ENCODE measurements around the gene TBC1D9.
A peak's percentile ranks its signal among the peaks of the same experiment; 100 is the strongest.

The TBC1D9 gene

DNA sequence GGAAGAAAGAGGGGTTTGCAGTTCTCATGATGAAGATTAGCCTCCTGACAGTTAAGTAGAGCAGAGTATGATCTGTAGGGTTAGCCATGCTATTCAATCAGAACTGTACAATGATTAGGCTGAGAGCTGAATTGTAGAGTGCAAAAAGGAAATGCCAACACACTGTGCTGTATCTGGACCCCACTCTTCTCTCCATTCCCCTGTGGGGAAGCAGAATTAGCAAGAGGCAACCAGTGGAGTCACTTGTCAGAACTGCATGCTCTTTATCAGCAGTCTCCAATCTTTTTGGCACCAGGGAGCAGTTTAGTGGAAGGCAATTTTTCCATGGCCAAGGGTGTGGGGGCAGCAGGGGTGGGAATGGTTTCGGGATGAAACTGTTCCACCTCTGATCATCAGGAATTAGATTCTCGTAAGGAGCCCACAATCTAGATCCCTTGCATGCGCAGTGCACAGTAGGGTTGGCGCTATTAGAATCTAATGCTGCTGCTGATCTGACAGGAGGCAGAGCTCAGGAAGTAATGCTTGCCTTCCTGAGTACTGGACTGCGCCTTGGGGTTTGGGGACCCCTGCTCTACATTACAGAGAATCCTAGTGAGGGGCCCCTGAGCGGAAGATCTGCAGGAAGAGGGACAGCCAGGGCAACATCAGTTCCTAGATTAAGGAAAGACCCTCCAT is 19.4 kb downstream of the TBC1D9 start:
- TF ChIP-seq, protein P1, sequence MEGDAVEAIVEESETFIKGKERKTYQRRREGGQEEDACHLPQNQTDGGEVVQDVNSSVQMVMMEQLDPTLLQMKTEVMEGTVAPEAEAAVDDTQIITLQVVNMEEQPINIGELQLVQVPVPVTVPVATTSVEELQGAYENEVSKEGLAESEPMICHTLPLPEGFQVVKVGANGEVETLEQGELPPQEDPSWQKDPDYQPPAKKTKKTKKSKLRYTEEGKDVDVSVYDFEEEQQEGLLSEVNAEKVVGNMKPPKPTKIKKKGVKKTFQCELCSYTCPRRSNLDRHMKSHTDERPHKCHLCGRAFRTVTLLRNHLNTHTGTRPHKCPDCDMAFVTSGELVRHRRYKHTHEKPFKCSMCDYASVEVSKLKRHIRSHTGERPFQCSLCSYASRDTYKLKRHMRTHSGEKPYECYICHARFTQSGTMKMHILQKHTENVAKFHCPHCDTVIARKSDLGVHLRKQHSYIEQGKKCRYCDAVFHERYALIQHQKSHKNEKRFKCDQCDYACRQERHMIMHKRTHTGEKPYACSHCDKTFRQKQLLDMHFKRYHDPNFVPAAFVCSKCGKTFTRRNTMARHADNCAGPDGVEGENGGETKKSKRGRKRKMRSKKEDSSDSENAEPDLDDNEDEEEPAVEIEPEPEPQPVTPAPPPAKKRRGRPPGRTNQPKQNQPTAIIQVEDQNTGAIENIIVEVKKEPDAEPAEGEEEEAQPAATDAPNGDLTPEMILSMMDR (IDR thresholded peaks at IDR 0.05; ENCODE audit: poor library complexity, severe bottlenecking), result no peak
- DNase-seq (ENCODE audit: low spot score) (no peak), ATAC-seq (ENCODE audit: low read depth) (no peak; the same call in 2 of the 3 replicates)

DNA sequence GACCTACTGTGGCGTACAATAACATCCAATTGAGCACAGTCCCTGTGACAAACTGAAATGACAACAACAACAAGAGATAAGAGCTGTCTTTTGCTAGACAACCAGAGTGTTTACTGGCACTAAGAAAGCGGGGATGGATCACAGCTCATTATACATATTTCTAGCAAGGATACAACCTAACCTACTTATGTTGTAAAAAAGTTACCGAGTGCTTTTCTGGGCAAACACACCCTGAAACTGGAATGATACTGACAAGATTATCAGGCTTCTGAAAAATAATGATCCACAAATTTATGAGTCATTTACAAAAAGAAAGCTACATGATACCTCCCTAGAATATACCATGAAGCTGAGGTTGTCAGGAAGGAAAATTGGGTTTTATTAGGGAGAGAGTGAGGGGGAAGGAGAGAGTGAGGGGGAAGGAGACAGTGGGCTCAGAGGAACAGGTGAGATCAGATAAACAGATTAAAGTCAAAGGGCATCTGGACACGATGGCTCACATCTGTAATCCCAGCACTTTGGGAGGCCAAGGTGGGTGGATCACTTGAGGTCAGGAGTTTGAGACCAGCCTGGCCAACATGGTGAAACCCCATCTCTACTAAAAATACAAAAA is 20.3 kb downstream of the TBC1D9 start:
- no peak overlapping the region for H3K4me3 ChIP-seq (ENCODE audit: severe bottlenecking)
- H3K36me3 ChIP-seq (ENCODE audit: low read depth), result no peaks in the 10 kb centered on the region
- no peak for DNase-seq (ENCODE audit: low spot score)
- H3K9me3 ChIP-seq (ENCODE audit: severe bottlenecking), result no peaks in the 10 kb centered on the region
- H3K4me1 ChIP-seq (ENCODE audit: insufficient read depth, poor library complexity, severe bottlenecking), result peaks cover 26% of the 10 kb centered on the region
- H3K27me3 ChIP-seq (ENCODE audit: insufficient read depth, poor library complexity, severe bottlenecking), result no peaks in the 10 kb centered on the region
- ATAC-seq (ENCODE audit: low read depth), result no peak
- TF ChIP-seq, protein P1 (IDR thresholded peaks at IDR 0.05; ENCODE audit: poor library complexity, severe bottlenecking), result no peak
- H3K27ac ChIP-seq (ENCODE audit: poor library complexity, severe bottlenecking), result no peak overlapping the region

More for the DNA sequence above, 19.4 kb downstream of the TBC1D9 start:
- Histone ChIP-seq H3K27ac (ENCODE audit: poor library complexity, severe bottlenecking) (peak overlapping the region; percentile 45), H3K36me3 (ENCODE audit: low read depth) (no peaks in the 10 kb centered on the region), H3K9me3 (ENCODE audit: severe bottlenecking) (no peaks in the 10 kb centered on the region), H3K4me1 (ENCODE audit: insufficient read depth, poor library complexity, severe bottlenecking) (peaks cover 27% of the 10 kb centered on the region), H3K27me3 (ENCODE audit: insufficient read depth, poor library complexity, severe bottlenecking) (no peaks in the 10 kb centered on the region), H3K4me3 (ENCODE audit: severe bottlenecking) (no peak overlapping the region)

DNA sequence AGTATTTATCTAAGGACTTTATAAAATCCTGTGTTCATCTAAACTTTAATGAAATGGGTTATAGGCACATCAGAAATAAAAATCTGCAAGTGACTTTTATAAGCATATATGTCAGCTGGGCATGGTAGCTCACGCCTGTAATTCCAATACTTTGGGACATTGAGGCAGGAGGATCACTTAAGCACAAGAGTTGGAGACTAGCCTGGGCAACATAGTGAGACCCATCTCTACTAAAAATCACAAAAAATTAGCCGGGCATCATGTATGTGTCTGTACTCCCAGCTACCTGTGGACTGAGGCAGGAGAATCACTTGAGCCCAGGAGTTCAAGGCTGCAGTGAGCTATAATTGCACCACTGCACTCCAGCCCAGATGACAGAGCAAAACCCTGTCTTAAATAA is 20.9 kb downstream of the TBC1D9 start:
- Histone ChIP-seq H3K27ac (ENCODE audit: poor library complexity, severe bottlenecking) (no peak overlapping the region), H3K4me3 (ENCODE audit: severe bottlenecking) (no peak overlapping the region), H3K9me3 (ENCODE audit: severe bottlenecking) (no peaks in the 10 kb centered on the region), H3K4me1 (ENCODE audit: insufficient read depth, poor library complexity, severe bottlenecking) (peaks cover 21% of the 10 kb centered on the region), H3K36me3 (ENCODE audit: low read depth) (no peaks in the 10 kb centered on the region), H3K27me3 (ENCODE audit: insufficient read depth, poor library complexity, severe bottlenecking) (no peaks in the 10 kb centered on the region)
- ATAC-seq (ENCODE audit: low read depth) (no peak), DNase-seq (ENCODE audit: low spot score) (no peak)
- TF ChIP-seq, protein P1 (IDR thresholded peaks at IDR 0.05; ENCODE audit: poor library complexity, severe bottlenecking), result no peak

DNA sequence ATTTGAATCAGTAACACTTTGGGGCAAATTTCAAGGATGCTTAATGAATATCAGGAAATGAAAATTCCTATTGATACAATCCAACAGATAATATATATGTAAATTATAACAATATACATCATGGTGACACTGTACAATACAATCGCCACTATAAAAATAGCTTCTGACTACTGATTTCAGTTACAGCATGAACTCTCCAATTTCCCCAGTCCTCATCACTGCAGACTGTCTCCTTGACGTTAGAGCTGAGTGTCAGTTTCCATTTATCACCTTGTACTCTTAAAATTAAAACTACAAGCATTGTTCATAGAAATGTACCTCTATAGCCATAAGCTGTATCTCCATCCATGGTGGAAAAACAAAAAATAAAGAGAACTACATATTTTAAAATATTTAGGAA is 23.4 kb downstream of the TBC1D9 start:
- peaks cover 24% of the 10 kb centered on the region for H3K4me1 ChIP-seq (ENCODE audit: insufficient read depth, poor library complexity, severe bottlenecking)
- H3K36me3 ChIP-seq (ENCODE audit: low read depth), result no peaks in the 10 kb centered on the region
- no peaks in the 10 kb centered on the region for H3K27me3 ChIP-seq (ENCODE audit: insufficient read depth, poor library complexity, severe bottlenecking)
- DNase-seq (ENCODE audit: low spot score), result no peak
- H3K27ac ChIP-seq (ENCODE audit: poor library complexity, severe bottlenecking), result no peak overlapping the region
- H3K4me3 ChIP-seq (ENCODE audit: severe bottlenecking), result no peak overlapping the region
- TF ChIP-seq, protein P1 (IDR thresholded peaks at IDR 0.05; ENCODE audit: poor library complexity, severe bottlenecking), result no peak
- no peaks in the 10 kb centered on the region for H3K9me3 ChIP-seq (ENCODE audit: severe bottlenecking)
- no peak for ATAC-seq (ENCODE audit: low read depth)

All from RWPE2 (cell line).